RKO (cell line): ENCODE results near the gene KIF3C.
"Not testable (repeated sequence)": the region's sequence is repeated elsewhere in the genome, so short reads cannot be mapped to it uniquely, and the experiment has no call there.

ENCODE experiments used
- DNase-seq: peaks from one replicate; pipeline ENCODE4 v3.0.0-alpha.2; 2016; ENCODE audit warnings: low spot score

KIF3C gene

GRCh38 chr2:25982273-25982967, at the start of gene KIF3C:
Gene KIF3C (minus strand): TSS chr2:25982497. CDS start chr2:25981917, 580 bp downstream.
- peak; percentile 72 for DNase-seq

- not testable (repeated sequence) for DNase-seq
These were observed 45.8 kb upstream of the KIF3C start for GRCh38 chr2:26028083-26028482.

GRCh38 chr2:26025509-26025908, 43.2 kb upstream of the KIF3C start:
- no peak for DNase-seq

GRCh38 chr2:26024260-26024659, 42.0 kb upstream of the KIF3C start:
- DNase-seq = no peak

DNA sequence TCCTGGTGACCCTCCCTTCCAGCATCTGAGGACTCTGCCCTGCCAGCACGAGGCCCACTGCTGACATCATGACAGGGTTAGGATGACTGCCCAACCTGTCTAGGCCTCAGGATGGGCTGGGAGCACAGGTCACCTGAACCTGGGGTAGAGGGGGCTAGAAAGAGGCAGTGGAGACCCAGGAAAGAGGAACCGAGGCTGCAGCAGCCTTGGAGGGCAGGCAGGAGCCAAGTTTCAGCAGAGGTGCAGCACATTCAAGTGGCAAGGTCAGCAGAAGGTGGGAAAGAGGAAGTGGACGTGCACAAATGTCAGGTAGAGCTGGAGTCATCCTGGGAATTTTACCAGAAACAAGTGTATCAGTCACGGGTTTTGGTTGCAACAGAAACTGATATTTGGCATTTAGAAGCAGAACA, 37.9 kb upstream of the KIF3C start:
- DNase-seq = no peak

DNA sequence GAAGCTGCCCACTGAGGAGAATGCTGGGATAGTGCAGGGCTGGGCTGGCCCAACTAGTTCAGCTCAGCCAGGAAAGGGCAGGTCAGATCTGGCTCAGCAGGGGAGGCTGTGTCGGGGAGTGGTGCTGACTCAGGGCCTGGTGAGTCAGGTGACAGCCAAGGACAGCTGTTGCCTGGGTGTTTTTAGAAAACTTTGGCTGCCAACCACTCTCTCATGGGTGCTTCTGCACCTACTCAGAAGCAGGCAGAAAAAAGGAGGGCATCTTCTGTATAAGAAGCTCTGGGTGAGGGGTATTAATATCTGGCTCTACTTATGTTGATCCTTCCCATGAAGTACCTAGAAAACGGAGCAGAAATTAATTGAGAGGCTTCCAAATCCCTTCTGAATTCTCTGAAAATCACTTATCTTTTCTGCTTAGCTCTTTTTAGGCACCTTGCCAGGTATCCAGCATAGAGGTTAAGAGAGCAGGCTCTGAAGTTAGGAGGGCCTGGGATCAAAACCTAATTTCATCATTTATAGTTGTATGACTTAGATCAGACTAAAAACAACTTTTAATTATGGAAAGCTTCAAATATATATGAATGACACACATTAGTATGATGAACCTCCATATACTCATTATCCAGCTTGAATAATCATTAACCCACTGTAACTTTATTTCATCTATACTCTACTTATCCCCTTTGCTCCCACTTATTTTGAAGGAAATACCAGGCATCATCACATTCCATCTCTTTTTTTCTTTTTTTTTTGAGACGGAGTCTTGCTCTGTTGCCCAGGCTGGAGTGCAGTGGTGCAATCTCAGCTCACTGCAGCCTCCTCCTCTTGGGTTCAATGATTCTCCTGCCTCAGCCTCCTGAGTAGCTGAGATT, 36.1 kb upstream of the KIF3C start:
- DNase-seq = peak; percentile 89

DNA sequence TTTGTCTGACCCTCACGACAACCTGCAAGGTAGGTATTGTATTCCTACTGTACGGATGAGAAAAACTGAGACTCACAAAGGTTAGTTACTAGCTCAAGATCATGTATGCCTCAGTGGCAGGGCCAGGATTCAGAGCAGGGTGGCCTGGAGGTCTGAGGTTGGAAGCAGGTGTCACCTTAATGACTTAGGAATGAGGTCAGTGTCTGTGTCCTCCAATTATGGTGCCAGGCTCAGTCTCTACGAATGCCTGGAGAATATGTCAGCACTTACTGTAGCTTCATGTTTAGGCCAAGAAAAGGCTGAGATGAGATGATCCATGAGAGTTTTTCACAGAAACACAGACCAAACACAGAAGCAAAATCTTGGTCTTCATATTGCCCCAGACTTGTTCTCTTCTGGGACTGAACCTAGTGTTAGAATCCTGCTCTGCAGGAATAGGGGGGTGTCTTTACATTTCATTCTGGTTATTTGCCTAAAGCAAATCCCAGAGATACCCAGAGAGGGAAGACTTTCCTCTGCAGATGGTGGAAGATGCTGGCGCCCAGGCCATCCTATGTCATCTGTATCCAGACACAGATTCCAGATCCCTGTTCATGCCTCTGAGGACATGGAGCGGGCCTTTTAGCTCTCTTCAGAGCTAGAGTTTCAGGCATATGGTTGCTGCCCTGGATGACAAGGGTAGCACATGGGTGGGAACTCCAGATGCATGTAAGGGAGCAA, 35.3 kb upstream of the KIF3C start:
- DNase-seq = no peak

DNA sequence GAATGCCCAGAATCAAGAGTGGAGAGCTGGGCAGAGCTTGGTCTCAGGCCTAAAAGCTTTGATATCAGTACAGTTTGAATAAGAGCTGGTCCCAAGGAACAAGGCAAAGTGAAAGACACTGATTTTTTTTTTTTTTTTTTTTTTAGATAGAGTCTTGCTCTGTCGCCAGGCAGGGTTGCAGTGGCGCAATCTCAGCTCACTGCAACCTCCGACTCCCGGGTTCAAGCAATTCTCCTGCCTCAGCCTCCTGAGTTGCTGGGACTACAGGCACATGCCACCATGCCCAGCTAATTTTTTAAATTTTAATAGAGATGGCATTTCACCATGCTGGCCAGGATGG, 34.4 kb upstream of the KIF3C start:
- DNase-seq = not testable (repeated sequence)

DNA sequence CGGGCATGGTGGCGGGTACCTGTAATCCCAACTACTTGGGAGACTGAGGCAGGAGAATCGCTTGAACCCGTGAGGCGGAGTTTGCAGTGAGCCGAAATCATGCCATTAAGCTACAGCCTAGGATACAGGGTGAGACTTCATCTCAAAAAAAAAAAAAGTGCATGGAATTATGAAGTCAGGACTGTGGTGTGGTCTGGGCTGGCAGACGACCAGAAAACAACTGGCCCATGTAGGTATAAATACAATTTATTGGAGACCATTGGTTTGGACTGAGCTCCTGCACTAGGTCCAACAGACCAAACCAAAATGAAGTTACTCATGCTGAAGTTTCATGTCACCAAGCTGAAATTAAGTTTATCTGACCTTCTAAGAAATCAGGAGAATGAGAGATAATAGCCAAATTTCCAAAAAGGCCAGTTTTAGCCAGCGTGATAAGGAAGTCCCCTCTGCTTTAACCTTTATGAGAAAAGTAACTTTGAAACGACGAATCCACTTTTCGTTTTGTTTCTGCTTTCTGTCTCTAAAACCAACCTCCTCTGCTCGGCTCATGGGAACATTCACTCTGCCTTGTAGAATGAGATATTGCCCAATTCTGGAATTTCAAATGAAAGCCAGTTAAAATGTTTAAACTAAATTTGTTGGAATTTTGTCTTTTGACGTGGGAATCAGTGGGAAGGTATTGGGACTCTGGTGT, 33.9 kb upstream of the KIF3C start:
- DNase-seq = no peak

GRCh38 chr2:26013668-26014067, 31.4 kb upstream of the KIF3C start:
- DNase-seq = no peak

- DNase-seq = peak; percentile 55
These were observed 29.9 kb upstream of the KIF3C start for GRCh38 chr2:26011990-26012856.

DNA sequence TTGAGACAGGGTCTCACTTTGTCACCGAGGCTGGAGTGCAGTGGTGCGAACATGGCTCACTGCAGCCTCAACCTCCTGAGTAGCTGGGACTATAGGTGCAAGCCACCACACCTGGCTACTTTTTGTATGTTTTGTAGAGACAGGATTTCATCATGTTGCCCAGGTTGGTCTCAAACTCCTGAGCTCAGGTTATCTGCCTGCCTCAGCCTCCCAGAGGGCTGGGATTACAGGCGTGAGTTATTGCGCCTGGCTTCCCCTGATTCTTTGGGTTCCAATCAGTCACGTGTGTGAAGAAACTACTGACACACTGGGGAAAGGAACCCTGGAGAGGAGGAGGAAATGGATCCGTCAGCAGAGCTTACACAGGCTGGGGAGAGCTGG, 29.3 kb upstream of the KIF3C start:
- DNase-seq = no peak

GRCh38 chr2:26010943-26011342, 28.6 kb upstream of the KIF3C start:
- no peak for DNase-seq

DNA sequence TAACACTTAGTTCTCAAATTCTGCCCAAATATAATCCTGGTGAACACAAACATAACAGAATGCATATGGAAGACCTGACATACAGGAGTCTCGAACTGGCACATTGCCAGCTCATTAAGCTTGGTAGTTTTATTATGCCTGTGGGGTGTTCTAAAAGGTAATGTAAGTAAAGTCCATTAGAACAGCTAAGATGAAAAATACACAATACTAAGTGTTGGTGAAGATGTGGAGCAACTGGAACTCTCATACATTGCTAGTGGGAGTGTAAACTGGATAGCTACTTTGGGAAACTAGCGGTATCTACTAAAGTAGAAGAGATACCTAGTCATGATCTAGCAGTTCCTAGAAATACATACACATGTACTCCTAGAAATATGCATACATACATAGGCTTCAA, 27.3 kb upstream of the KIF3C start:
- no peak for DNase-seq

- DNase-seq = peak; percentile 44
These were observed 26.7 kb upstream of the KIF3C start for GRCh38 chr2:26008851-26009566.

- no peak for DNase-seq
These were observed 25.8 kb upstream of the KIF3C start for GRCh38 chr2:26008095-26008494.

- no peak for DNase-seq
These were observed 20.5 kb upstream of the KIF3C start for GRCh38 chr2:26002632-26003310.

DNA sequence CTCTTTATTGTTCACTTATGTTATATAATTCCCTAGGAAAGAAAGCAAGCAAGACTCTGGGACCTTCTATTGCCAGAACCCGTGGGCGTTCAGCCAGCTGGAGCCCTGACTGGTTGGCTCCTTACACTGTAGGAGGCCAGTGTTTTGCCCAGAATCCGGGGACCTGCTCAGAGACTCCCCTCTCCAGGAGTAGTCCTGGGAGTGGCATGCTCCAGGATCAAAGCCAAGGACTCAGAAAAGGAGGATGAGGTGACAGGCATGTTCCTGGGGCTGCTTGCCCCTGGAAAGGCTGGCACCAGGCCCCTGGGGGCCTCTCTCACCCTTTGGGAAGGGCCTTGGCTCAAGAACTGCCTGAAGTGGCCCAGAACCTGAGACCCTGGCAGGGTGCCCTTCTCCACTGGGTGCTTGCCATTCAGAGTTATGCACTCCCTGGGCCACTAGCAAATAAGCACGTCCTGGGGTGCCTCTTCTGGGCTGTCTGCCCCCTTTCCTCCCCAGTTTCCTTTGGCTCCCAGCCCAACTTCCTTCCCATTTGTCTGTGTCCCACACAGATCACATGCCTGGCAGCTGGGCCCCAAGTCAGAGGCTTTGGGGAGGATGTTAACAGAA, 19.6 kb upstream of the KIF3C start:
- no peak for DNase-seq

DNA sequence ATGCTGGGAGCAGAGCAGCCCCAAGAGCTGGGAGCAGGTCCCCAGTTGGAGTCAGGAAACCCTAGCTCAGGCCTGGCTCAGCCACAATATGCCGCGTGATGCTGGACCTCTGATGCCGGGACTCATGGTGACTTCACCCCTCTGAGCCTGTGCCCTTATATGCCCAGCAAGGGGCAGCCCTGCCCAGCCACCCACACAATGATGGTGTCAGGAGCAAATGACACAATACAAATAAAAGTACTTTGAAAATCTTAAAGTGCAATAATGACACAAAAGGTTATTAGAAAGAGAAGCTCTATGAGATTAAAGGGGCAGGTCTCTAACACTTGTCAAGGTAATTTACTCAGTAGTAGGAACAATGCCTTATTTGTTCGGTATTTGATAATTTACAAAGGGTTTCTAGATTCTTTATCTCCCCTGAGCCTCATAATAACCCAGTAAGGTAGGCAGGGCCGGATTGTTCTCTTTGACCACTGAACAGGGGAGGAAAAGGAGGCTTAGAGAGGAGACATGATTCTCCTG, 18.3 kb upstream of the KIF3C start:
- peak; percentile 75 for DNase-seq
